Muscle of back (tissue), 13 donors: Measurements from ENCODE around the gene GALNT7. TPM values are rescaled to one million over a fixed set of nuclear protein-coding genes. Genes with fewer than 3 reads are reported as not detected.
A peak's percentile ranks its signal among the peaks of the same experiment; 100 is the strongest.
"Not testable (repeated sequence)": the region's sequence is repeated elsewhere in the genome, so short reads cannot be mapped to it uniquely, and the experiment has no call there.

Experiments used
- DNase-seq, 3 donors: peaks; one replicate each; pipeline versions ENCODE4 v3.0.0 to v3.0.0-alpha.2; 2013
- long read RNA-seq, 9 donors: transcript quantifications; one replicate each; lab custom pipeline, GENCODE V29; 2026
- polyA plus RNA-seq, 10 donors: library from polyadenylated mRNA; unstranded; fragments of 120-200 nt; gene quantifications; one replicate each; pipeline ENCODE4 v1.2.1, GENCODE V29; 2013; ENCODE audit not compliant: insufficient read length in 10 of 10

GALNT7 gene, protein sequence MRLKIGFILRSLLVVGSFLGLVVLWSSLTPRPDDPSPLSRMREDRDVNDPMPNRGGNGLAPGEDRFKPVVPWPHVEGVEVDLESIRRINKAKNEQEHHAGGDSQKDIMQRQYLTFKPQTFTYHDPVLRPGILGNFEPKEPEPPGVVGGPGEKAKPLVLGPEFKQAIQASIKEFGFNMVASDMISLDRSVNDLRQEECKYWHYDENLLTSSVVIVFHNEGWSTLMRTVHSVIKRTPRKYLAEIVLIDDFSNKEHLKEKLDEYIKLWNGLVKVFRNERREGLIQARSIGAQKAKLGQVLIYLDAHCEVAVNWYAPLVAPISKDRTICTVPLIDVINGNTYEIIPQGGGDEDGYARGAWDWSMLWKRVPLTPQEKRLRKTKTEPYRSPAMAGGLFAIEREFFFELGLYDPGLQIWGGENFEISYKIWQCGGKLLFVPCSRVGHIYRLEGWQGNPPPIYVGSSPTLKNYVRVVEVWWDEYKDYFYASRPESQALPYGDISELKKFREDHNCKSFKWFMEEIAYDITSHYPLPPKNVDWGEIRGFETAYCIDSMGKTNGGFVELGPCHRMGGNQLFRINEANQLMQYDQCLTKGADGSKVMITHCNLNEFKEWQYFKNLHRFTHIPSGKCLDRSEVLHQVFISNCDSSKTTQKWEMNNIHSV
- 10 to 100 TPM; 24.8 to 44.9 (median 31.3) TPM for polyA plus RNA-seq
- long read RNA-seq, donor 1, full-length matches to known transcripts = 4 of 4 reads
- long read RNA-seq, donor 1, partial matches to known transcripts = 0 of 4 reads
- long read RNA-seq, donor 1, other reads (novel, unspliced or antisense) = 0 of 4 reads
- long read RNA-seq, donor 2, full-length matches to known transcripts = 2 of 2 reads
- long read RNA-seq, donor 2, partial matches to known transcripts = 0 of 2 reads
- long read RNA-seq, donor 2, other reads (novel, unspliced or antisense) = 0 of 2 reads
- long read RNA-seq, donor 3 = 0 reads
- long read RNA-seq, donor 4, full-length matches to known transcripts = 2 of 8 reads
- long read RNA-seq, donor 4, partial matches to known transcripts = 0 of 8 reads
- long read RNA-seq, donor 4, other reads (novel, unspliced or antisense) = 6 of 8 reads
- long read RNA-seq, donor 5, full-length matches to known transcripts = 3 of 8 reads
- long read RNA-seq, donor 5, partial matches to known transcripts = 5 of 8 reads
- long read RNA-seq, donor 5, other reads (novel, unspliced or antisense) = 0 of 8 reads
- long read RNA-seq, donor 6, full-length matches to known transcripts = 7 of 7 reads
- long read RNA-seq, donor 6, partial matches to known transcripts = 0 of 7 reads
- long read RNA-seq, donor 6, other reads (novel, unspliced or antisense) = 0 of 7 reads
- long read RNA-seq, donor 7, full-length matches to known transcripts = 2 of 7 reads
- long read RNA-seq, donor 7, partial matches to known transcripts = 5 of 7 reads
- long read RNA-seq, donor 7, other reads (novel, unspliced or antisense) = 0 of 7 reads
- long read RNA-seq, donor 8, full-length matches to known transcripts = 1 of 1 reads
- long read RNA-seq, donor 8, partial matches to known transcripts = 0 of 1 reads
- long read RNA-seq, donor 8, other reads (novel, unspliced or antisense) = 0 of 1 reads
- long read RNA-seq, donor 9 = 0 reads

DNA sequence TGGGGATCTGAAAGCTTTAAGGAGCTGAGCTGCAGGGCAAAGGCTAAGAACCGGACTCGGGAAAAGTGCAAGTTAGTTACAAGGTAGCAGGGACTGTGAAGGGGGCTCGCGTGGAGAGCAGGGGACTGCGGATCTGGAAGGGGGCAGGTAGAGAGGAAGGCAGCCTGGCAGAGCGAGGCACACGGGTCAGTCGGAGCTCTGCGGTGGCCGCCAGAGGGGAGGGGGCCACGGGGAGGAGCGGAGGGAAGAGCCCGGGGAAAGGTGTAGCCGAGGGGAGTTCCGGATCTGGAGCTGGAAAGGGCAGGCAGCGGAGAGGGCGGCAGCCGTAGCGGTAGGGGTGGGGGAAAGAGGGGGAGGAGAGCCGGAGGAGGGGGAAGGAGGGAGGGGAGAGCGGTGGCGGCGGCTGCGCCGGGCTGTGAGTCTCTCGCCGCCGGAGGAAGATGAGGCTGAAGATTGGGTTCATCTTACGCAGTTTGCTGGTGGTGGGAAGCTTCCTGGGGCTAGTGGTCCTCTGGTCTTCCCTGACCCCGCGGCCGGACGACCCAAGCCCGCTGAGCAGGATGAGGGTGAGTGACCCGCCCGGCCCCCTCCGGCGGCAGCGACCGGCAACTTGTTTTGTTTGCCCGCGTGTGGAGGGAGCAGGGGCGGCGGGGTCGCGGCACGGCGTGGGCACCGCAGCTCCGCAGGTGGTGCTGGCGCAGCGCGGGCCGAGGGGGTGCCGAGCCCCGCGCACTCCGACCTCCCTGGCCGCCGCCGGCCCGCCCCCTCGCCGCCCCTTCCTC is at the start of gene GALNT7:
Gene GALNT7 (plus strand): TSS at position 416 of the 782 bp plus-strand sequence. CDS start 25 bp downstream, at position 441.
- DNase-seq = peak; percentile 51 to 90 (median 66)

DNA sequence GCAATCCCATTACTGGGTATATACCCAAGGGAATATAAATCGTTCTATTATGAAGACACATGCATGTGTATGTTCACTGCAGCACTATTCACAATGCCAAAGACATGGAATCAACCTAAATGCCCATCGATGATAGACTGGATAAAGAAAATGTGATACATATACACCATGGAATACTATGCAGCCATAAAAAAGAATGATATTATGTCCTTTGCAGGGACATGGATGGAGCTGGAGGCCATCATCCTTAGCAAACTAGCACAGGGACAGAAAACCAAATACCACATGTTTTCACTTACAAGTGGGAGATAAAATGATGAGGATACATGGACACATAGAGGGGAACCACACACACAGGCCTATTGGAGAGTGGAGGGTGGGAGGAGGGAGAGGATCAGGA is 49.8 kb upstream of the GALNT7 start:
- DNase-seq = not testable (repeated sequence)

- DNase-seq = no peak
Observed at GRCh38 chr4:173119818-173120217, 48.8 kb upstream of the GALNT7 start.

GRCh38 chr4:173121076-173121561 is 47.5 kb upstream of the GALNT7 start:
- DNase-seq = peak; percentile 30 to 77 (median 43)

DNA sequence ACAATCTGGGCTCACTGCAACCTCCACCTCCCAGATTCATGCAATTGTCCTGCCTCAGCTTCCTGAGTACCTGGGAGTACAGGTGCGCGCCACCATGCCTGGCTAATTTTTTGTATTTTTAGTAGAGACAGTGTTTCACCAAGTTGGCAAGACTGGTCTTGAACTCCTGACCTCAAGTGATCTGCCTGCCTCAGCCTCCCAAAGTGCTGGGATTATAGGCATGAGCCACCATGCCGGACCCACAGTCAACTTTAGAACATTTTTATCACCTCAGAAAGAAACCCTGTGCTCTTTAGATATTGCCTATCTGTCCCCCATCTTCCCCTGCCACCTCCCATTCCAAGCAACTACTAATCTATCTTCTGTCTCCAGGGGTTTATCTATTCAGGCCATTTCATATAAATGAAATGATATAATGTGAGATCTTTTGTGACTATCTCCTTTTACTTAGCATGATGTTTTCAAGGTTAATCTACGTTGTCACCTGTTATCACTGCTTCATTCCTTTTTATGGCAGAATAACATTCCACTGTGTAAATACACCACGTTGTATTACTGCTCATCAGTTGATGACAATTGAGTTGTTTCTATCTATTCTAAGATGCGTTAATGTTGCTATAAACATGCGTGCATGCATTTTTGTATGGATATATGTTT is 44.3 kb upstream of the GALNT7 start:
- no peak for DNase-seq

DNA sequence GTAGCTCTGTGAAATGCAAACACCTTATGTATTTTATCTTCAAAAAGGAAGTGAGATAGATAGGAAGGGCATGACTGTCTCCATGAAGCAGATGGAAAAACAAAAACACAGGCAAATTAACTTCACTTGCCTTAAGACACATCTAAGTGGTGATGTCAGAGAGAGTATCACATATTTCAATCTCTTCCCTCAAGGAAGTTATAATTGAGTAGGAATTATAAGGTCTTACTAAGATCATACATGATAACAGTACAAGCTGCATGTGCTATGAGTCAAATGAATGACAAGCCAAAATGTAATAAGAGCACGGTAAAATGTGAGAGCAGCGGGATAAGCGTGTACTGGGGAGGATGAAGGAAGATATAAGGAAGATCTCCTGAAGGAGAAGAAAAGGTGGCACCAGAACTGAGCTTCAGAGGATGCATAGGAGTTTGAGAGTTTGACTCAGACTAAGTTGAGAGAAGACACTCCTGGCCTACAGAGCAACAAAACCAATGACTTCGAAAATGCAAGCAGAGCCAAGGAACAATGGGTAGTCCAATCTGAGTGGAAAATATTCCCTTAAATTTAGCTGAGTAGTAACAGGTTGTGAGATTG is 43.3 kb upstream of the GALNT7 start:
- DNase-seq = no peak

DNA sequence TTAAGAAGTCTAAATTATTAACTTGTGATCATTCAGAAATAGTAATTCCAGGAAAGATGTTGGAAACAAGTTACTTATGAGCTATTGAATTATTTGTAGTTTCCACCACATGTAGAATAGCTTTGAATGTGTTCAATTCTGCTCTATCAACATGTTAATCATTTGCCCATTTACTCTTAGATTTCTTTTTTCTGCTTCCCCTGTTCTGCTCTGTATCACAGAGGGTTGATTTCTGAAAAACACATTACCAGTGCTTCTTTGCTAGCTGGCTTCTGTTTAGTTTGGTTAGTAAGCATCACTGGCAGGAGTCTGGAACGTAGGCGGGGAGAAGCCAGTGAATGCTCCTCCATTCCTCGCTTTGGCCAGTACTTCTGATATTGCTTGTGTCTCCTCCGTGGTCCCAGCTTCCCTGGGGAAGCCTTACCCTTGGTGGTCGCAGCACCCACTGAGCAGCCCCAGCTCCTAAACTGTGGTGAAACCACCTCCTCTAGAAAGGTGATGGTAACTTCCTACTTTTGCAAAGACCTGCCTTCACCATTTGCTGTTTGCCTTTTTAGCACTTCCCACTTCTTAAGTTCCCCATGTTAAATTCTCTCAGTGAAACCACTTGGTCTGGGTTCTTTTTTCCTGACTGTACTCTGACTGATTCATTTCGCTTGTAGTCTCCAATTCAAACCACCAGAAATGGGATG is 40.3 kb upstream of the GALNT7 start:
- no peak for DNase-seq

- no peak for DNase-seq
Observed at GRCh38 chr4:173130687-173131086, 37.9 kb upstream of the GALNT7 start.

GRCh38 chr4:173134426-173134825 is 34.2 kb upstream of the GALNT7 start:
- no peak for DNase-seq

DNA sequence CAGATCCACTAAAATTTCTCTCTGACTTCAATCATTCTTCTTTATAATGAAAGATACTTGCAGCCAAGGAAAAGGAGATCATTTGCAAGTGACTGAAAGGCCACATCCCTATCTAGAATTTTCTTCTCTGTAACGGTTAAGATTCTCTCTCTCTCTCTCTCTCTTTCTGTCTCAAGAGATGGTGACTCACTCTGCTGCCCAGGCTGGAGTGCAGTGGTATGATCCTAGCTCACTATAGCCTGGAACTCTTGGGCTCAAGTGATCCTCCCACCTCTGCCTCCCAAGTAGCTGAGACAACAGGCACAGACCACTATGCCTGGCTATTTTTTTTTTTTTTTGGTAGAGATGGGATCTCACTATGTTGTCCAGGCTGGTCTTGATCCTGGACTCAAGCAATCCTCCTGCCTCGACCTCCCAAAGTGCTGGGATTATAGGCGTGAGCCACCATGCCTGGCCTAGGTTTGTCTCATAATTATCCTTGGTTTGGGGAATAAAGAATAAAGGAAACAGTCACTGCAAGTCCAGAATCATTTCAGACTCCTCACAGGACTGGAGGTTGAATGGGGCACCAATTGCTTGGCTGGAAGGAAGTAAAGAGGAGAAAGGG is 33.3 kb upstream of the GALNT7 start:
- DNase-seq = no peak

- DNase-seq = no peak
Observed at GRCh38 chr4:173138624-173139023, 30.0 kb upstream of the GALNT7 start.

GRCh38 chr4:173139561-173139960 is 29.1 kb upstream of the GALNT7 start:
- DNase-seq = no peak

DNA sequence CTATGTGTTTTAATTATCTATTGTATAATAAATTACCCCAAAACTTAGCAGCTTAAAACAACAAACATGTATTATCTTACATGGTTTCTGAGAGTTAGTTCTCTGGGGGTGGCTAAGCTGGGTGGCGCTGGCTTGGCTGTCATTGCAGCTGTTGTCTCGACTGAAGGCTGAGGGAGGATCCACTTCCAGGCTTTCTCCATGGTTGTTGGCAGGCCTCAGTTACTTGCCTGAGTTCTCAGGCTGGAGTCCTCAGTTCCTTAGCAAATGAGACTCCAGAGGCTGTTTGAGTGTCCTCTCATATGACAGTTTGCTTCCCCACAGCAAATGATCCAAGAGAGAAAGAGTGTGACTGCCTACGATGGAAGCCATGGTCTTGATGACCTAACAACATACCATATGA is 23.5 kb upstream of the GALNT7 start:
- peak in 1 of 3 donors; percentile 6 for DNase-seq

DNA sequence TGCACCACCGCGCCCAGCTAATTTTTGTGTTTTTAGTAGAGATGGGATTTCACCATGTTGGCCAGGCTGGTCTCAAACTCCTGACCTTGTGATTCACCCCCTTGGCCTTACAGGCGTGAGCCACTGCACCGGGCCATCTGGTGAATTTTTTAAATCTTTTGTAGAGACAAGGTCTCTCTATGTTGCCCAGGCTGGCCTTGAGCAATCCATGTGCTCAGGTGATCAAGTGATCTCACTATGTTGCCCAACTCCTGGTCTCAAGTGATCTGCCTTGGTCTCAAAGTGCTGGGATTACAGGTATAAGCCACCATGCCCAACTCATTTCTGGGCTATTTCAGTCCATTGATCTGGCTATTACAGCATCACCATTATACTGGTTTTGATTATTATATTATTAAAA is 22.2 kb upstream of the GALNT7 start:
- no peak for DNase-seq

- DNase-seq = no peak
Observed at GRCh38 chr4:173151496-173151895, 17.1 kb upstream of the GALNT7 start.

DNA sequence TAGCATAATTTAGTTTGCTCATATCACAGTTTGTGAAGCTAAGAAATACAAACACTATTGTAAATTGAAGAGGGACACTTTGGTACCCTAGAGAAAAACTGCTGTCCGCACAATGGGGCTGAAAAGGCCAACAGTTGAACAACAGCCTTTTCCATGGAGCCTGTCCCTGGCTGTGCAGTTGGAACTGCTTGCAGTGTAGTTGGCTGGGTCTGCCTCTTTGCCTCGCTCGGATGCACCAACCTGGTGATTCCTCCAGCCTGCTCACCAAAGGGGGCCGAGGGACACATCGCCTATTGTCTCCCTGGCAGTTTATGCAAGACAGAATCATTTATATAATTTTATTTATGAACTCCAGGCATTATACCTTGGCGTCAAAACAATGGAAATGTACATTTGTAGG is 16.5 kb upstream of the GALNT7 start:
- DNase-seq = no peak

DNA sequence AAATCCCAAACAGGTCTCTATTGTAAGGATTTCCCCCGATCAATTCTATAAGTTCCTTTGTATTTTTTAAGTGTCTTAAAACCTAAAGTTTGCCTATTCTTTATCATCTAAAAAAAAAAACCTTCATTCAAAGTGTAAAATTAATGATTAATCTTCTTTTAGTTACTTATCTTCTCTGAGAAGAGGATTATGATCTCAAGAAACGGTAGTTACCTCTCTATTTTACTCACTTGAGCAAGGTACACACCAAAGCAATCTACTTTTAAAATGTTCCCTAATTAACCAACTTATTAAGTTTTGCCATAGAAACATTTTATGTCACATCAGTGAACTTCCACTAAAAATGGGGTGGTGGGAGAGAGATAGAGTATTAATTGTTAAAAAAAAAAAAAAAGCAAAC is 15.2 kb upstream of the GALNT7 start:
- no peak for DNase-seq

GRCh38 chr4:173159791-173160190 is 8.8 kb upstream of the GALNT7 start:
- peak in 1 of 3 donors; percentile 46 for DNase-seq
